Testis (tissue), 5 donors: ENCODE data around the gene NXT1. TPM values are rescaled to one million over a fixed set of nuclear protein-coding genes. Genes with fewer than 3 reads are reported as not detected.

Experiments used
- DNase-seq: peaks from one replicate; pipeline ENCODE4 v3.0.0-alpha.2; 2019
- H3K27ac ChIP-seq, 2 donors: fragments of 200-600 bp; sonication (generic); one replicate each; pipeline ENCODE4 v1.5.1; 2019
- H3K27me3 ChIP-seq: fragments of 200-600 bp; sonication (generic); one replicate; pipeline ENCODE4 v1.5.1; 2019
- H3K36me3 ChIP-seq: fragments of 200-600 bp; sonication (generic); one replicate; pipeline ENCODE4 v1.5.1; 2017; ENCODE audit warnings: low read depth; ENCODE audit errors: missing control alignments
- H3K4me1 ChIP-seq: fragments of 200-600 bp; sonication (generic); one replicate; pipeline ENCODE4 v1.5.1; 2019
- H3K4me3 ChIP-seq, 2 donors: fragments of 200-600 bp; sonication (generic); one replicate each; pipeline ENCODE4 v1.5.1; 2017 to 2019
- H3K9me3 ChIP-seq: fragments of 200-600 bp; sonication (generic); one replicate; pipeline ENCODE4 v1.5.1; 2017
- CTCF ChIP-seq, 3 experiments: fragments of 450-650 bp in 2 of 3; fragments of 200-600 bp in 1 of 3; sonication (generic) in 1 of 3; IDR thresholded peaks; one replicate each; pipeline ENCODE4 v1.5.1; 2016 to 2019; ENCODE audit warnings: antibody characterized with exemption in 3 of 3, mild to moderate bottlenecking in 2 of 3, moderate library complexity in 1 of 3
- POLR2A ChIP-seq: fragments of 450-650 bp; IDR thresholded peaks from one replicate; pipeline ENCODE4 v1.6.1; 2017; ENCODE audit warnings: antibody characterized with exemption, mild to moderate bottlenecking, moderate library complexity
- WGBS, 2 donors: methylation state at CpG; one replicate each; pipeline ENCODE4 v1.1.5; 2018; 5-methylcytosine and 5-hydroxymethylcytosine counted together
- intact Hi-C: fragments of 100-400 bp; cut with DNase I; formaldehyde crosslinking; loops from one replicate; pipeline ENCODE4 v1.15.1; 2023; ENCODE audit warnings: low total_unique reads
- long read RNA-seq, 2 donors: transcript quantifications; one replicate each; lab custom pipeline, GENCODE V29; 2026
- polyA plus RNA-seq: library from polyadenylated mRNA; stranded (reverse); fragments of 350-450 nt; fragmentation: Illumina TruSeq; extraction: RNeasy Lipid Tissue Mini Kit (QIAGEN cat#74804); gene quantifications from one replicate; pipeline ENCODE4 v1.2.3, GENCODE V29; 2014; ENCODE audit warnings: low read depth, low replicate concordance; ENCODE audit not compliant: insufficient read depth
- total RNA-seq, 2 donors: library from RNA; depleted of rRNA; stranded (reverse); fragments of >200 nt; gene quantifications; one replicate each; pipeline ENCODE4 v1.2.3, GENCODE V29; 2016

Gene NXT1
- total RNA-seq (10 to 100 TPM; 40.3 to 48.0 TPM), polyA plus RNA-seq (26.3 TPM)
- long read RNA-seq, donor 1, transcript NXT1-201 (2 exons, 1,123 nt) = major isoform, 23 of 23 reads
- long read RNA-seq, donor 1, partial matches to known transcripts = 0 of 23 reads
- long read RNA-seq, donor 1, other reads (novel, unspliced or antisense) = 0 of 23 reads
- long read RNA-seq, donor 2, transcript NXT1-201 (2 exons, 1,123 nt) = major isoform, 21 of 28 reads
- long read RNA-seq, donor 2, partial matches to known transcripts = 7 of 28 reads
- long read RNA-seq, donor 2, other reads (novel, unspliced or antisense) = 0 of 28 reads

GRCh38 chr20:23350196-23350903 lies at the start of gene NXT1:
Gene NXT1, plus strand, starts transcription at chr20:23350791. Its CDS starts 3,251 bp downstream, at chr20:23354042.
- peak; percentile 98 for DNase-seq
- Histone ChIP-seq H3K27me3 (no peaks in the 10 kb centered on the region), H3K9me3 (no peaks in the 10 kb centered on the region), H3K4me3 (peak within 1 kb of the TSS; percentile 89 to 98), H3K36me3 (no peaks in the 10 kb centered on the region), H3K27ac (peak within 1 kb of the TSS; percentile 95 to 96), H3K4me1 (peaks cover 10% of the 10 kb centered on the region)
- 1 to 2% methylated on average over 28 to 62 of the region's 65 CpGs for WGBS, 2 donors
- peak; percentile 65 for TF ChIP-seq POLR2A
- TF ChIP-seq CTCF (IDR thresholded peaks at IDR 0.05) = peak in 1 of 3 experiments; percentile 28
- intact Hi-C loops = loop anchor here (10.0 kb wide), 1 partner anchor 274 kb away; no protein-coding TSS in a partner anchor

DNA sequence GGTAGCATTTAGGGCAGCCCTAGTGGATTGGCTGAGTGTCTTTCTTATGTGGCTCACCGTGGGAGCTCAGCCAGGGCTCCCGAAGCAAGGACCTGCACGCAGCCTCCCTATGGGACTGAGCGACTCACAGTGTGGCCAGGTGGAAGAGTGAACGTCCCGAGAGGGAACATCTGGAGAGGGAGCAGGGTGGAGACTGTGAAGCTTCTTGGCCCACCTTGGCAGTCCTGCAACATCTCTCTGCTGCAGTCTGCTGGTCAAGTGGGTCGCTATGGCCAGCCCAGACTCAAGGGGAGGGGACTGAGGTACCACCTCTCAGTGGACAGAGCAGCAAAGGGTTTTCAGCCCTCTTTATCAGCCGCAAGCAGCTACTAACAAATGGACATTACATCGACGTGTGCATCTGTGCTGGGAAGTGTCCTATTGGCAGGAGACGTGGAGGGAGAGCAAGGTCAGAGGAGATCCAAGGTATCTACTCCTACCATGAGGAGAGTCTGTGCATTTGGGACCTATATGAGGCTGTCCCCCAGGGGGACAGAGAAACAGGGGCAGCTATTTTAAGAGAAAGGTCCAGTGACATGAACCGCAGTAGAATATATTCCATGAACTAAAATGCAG lies 49.0 kb upstream of the NXT1 start:
- no peak overlapping the region for H3K27ac ChIP-seq
- DNase-seq = no peak

DNA sequence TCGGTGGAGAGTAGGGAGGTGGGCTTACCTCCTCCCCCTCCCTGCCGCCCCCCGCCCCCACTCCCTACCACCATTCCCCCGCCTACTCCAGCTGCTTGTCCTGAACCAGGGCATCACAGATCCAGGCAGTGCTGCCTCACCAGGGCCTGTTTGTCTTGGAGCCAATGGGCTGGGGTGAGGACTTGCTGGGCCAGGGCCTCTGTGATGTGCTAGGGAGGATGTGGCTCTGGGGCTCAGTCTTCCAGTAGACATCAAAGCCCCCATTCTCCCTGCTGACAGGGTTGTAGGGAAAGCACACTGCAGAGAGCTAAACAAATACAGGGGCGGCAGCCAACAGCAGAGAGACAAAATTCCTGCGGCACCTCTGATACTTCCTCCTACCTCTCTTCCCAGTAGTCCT lies 48.2 kb upstream of the NXT1 start:
- no peak overlapping the region for H3K27ac ChIP-seq
- H3K4me1 ChIP-seq = peaks cover 17% of the 10 kb centered on the region
- no peaks in the 10 kb centered on the region for H3K27me3 ChIP-seq
- H3K9me3 ChIP-seq = no peaks in the 10 kb centered on the region
- intact Hi-C loops = no loop called here
- H3K4me3 ChIP-seq = no peak overlapping the region
- TF ChIP-seq CTCF (IDR thresholded peaks at IDR 0.05) (no peak), POLR2A (no peak)
- 83 to 95% methylated on average over 3 to 6 of the region's 6 CpGs for WGBS, 2 donors
- no peaks in the 10 kb centered on the region for H3K36me3 ChIP-seq
- no peak for DNase-seq

More for the DNA sequence above, 49.0 kb upstream of the NXT1 start:
- Histone ChIP-seq H3K36me3 (no peaks in the 10 kb centered on the region), H3K4me1 (peaks cover 25% of the 10 kb centered on the region), H3K27me3 (no peaks in the 10 kb centered on the region), H3K4me3 (no peak overlapping the region), H3K9me3 (no peaks in the 10 kb centered on the region)
- TF ChIP-seq POLR2A = no peak
- no peak for TF ChIP-seq CTCF (IDR thresholded peaks at IDR 0.05)
- WGBS, 2 donors = 92% methylated on average over 11 to 12 of the region's 12 CpGs
- intact Hi-C loops = no loop called here

DNA sequence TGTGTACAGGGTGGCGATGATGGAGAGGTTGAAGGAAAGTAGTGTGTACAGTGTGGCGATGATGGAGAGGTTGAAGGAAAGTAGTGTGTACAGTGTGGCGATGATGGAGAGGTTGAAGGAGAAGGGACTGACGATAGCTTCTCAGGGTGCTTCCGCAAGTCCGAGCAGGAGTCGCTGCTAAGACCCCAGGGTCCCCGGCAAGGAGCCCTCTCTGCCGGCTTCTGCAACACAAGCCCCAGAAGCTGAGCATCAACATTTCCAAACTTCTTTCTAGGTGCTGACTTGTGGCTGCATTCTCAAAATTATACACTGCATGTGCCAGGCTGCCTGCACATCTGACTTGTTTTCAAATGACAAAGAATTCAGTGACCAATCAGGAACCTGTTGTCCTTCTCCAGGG lies 47.8 kb upstream of the NXT1 start:
- TF ChIP-seq CTCF (IDR thresholded peaks at IDR 0.05) (no peak), POLR2A (no peak)
- DNase-seq = no peak
- no peak overlapping the region for H3K4me3 ChIP-seq
- intact Hi-C loops = no loop called here
- H3K27me3 ChIP-seq = no peaks in the 10 kb centered on the region
- no peaks in the 10 kb centered on the region for H3K9me3 ChIP-seq
- H3K36me3 ChIP-seq = no peaks in the 10 kb centered on the region
- peaks cover 13% of the 10 kb centered on the region for H3K4me1 ChIP-seq
- no peak overlapping the region for H3K27ac ChIP-seq
- 96 to 98% methylated on average over 9 of the region's 9 CpGs for WGBS, 2 donors
